GM19023 (cell line): ENCODE results near the gene PHLDA1.

Source experiments
- ATAC-seq: cut with Tn5 transposase; IDR thresholded peaks from one replicate; pipeline ENCODE4 v1.9.1; 2021; ENCODE audit warnings: mild to moderate bottlenecking, moderate library complexity; ENCODE audit not compliant: unreplicated experiment

The PHLDA1 gene

DNA sequence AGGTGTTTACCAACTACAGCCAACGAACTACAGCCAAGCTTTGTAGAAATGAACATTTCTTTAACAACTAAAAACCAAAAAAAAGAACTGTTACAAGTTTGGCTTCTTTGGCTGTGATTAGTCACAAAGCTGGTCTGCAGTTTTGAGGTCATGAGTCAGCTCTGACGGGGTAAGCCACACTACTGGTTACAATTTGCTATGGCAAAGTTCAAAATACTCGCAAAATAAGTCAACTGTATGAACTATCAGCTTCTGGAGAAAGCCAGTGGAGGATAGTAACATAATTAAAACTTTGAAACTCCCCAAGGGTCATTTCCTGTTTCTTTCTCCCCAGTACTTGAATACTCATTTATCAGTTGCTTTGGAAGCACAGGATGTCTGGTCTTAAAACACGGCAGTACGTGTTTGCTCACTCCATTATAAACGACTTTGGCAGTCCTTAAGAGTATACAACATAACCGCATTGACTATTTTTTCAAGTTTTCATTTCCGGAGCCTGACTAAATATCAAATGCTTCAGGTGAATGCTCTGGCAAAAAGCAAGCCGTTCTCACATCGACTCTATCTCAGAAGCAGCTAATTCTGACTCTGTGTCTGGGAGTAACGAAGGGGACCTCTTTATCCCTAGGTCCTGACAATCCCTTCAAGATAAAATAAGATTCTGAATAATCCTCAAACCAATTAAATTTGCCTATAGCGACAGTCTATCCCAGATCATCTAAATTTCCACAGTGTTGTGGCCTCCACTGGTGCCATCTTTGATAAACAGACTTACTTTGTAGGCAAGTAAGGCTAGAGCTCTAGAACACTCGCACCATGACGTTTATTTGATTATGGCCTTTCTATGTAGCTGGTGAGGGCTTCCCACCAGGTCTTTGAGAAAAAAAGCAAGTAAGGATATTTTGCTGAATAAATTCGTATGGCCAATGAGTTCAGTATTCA, 10.6 kb downstream of the PHLDA1 start:
- peak; percentile 57 for ATAC-seq

DNA sequence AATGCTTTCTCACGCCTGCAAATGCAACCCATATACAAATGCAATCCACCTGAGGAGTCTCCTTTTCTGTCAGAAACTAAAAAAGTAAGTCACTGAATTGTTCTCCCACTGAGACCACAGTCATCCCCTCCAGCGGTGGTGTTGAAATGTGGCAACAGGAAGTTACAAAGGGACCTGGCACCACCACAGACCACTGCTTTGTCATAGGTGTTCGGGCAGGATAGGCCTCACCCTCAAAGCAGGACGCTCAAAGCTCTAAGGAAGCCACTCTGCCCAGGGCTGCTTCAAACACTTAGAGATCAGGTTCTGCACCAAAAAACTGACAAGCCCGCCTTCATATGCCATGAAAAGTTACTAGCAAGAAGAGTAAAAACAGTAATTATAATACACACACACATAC, 11.3 kb downstream of the PHLDA1 start:
- ATAC-seq, result peak; percentile 73

DNA sequence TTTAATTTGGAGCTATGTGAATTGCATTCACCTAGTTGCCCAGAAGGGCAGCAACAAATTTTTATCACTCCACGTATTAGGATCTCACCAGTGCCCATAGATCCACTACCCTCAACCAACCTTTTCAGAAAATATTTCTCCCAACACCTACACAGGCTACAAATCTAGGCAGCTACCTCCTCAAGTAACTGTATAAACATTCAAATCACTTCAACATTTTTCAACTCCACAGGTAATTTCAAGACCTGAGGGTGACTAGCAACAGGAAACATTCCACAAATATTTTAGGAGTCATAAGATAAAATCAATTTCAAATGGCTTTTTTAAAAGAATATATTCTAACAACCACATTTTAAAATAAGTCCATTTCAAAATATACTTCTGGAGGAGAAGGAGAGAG, 12.9 kb downstream of the PHLDA1 start:
- ATAC-seq, result no peak

DNA sequence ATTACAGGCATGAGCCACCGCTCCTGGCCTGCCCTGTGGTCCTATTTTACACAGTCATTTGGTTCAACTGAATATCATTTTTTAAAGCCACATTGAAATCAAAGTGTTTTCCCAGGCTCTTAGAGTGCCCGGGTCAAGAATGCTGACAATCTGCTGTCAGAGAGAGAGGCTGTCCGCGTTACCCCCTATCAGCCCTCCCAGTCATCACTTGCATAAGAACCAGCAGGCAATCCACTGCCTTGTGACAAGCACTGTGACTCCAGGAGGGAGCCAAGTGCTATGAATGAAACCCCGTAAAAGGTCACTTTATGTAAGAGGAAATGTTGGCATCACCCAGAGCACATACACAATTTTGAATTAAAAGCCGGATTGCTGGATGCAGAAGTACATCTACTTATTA, 13.5 kb downstream of the PHLDA1 start:
- ATAC-seq, result no peak

DNA sequence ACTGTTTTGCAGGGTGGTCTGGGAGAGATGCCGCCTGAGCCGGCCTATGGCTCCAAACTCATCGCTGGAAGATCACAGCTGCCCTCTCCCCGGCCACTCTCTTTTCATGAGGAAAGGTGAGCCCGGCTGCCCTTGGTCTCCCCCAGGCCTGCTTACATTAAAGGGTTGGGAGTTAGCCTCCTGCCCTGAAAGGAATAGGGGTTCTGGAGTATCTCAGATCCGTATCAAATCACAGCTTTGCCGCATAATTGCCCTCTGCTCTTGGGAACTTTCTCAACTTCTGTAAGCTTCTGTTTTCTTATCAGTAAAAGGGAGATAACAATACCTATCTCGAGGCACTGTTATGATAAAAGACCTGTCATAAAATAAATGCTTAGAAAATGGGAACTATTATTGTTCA, 17.6 kb downstream of the PHLDA1 start:
- ATAC-seq, result no peak

DNA sequence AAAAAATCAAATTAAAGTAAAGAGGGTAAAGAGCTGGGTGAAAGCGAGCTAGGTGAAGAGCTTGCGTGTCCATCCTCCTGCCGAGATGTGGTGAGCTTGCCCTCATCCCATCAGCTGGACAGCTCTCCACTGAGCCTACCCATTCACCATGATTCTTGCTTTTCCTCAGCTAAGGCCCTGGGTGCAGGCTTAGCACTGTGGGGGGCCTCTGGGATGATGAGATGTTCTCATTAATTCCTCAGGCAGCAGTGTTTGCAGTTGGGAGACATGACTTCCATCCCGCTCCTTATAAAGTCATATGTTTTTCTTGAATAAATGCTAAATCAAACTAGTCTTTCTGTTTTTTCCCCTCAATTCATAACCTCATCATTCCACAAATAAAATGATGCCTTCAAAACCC, 18.0 kb downstream of the PHLDA1 start:
- ATAC-seq, result no peak

DNA sequence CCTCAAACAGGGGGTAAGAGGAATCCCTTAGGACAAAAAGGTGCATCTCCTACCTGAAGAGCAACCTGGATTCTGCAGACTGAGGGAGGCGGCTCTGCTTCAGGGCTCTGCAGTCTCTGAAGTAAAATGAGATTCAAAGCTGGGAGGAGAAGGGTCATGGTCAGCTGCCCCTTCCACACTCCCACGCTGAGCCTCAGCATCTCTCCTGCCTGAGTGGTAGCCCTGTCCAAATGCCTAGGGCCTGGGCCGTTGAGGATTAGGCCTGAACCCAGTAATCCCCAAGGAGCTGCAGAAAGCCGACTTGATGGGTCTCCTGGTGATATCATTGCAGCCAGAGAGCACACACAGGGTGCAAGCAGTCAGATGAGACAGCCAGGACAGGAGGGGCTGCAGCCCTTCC, 18.9 kb downstream of the PHLDA1 start:
- no peak for ATAC-seq

DNA sequence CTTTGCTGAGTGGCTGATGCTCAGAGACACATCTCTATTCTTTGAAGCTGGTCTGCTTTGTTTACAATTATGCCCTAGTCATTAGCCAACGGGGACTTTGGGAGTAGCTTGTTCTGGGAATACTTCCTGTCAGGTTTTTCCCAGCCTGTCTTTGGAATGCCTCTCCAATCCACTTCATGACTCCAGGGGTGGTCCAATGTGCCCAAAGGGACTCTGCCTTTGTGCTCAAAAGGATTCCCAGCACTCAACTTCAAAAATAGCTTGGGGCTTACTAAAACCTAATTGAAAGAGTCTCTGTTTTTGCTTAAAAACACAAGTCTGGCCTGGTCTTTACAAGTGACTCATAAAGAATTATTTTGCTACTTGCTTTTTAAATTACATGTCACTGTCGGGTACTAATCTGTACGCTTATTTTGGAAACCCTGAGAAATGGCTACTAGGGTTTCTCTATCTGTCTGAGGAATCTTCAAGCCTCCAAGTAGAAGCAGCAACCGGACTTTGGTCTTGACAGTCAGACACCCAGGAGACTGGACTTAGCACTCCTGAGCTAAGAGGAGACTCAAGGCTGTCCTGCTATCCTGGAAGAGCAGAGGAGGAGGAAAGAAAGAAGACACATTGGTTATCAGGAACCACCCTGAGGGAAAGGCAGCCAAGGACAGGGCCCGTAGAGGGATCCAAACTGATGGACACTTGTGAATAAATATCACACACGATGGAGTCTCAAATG, 20.7 kb downstream of the PHLDA1 start:
- ATAC-seq, result no peak

DNA sequence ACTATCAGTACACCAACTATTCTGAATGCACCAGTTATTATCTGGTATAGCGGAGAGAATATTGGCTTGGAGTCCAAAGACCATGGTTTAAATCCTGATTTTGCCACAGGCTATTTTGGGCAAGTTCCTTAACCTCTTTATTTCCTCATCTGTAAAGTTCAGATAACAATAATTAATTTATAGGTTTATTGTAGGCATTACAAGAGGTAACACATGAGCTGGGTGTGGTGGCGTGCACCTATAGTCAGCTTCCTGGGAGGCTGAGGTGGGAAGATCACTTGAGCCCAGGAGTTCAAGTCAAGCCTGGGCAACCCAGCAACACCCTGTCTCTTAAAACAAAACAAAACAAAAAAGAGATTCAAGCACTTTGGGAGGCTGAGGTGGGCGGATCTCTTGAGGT, 23.1 kb downstream of the PHLDA1 start:
- no peak for ATAC-seq

DNA sequence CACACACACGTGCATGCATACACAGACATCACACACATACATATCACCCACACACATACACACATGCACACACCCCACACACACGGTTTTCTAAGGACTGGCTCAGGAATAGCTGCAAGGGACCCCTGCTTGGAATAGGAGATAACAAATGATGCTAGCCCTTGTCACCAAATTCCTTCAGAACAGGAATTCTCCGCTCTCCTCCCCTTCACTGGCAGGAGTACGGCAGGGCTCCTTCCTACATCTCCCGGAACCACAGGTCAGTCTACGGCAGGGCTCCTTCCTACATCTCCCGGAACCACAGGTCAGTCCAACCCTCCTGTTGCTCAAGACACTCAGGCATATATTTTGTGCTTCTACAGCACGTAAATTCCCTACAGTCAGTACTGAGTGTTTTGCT, 23.9 kb downstream of the PHLDA1 start:
- no peak for ATAC-seq

DNA sequence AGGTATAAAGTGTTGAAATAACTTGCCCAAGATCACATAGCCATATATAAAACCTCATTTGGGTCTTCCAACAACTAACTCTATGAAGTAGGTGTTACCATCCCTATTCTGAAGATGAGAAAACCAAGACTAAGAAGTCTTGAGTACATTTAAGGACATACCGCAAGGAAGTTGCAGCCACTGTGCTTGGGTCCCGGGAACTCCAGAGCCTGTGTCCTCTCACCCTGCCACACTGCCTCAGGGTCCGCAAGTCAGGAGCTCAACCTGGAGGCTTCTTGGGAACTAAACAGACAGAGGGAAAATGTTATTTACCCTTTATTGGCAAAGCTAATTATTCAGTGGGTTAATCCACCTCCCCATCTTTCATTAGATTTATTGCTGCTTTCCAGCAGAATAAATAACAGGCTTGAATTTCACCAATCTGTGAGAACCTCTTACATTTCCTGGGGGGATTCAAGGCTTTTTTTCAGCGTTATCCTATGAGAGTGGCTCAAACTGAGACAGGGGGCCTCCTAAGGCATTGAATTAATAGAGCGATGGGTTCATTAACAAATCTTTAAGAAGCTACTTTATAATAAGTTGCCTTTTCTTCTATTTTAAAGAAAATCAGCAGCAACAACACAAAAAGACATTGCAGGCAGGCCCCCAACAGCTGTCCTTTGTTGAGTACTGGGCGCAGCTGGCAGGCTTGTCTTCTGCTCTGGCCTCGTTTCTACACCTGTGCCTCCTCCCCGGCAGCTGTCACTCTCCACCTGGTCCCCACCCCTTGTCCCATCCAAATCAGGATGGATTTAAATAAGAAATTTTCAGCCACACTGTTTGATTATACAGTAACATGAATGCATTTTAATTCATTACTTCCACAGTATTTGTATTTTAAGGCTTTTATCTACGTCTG, 25.3 kb downstream of the PHLDA1 start:
- no peak for ATAC-seq

DNA sequence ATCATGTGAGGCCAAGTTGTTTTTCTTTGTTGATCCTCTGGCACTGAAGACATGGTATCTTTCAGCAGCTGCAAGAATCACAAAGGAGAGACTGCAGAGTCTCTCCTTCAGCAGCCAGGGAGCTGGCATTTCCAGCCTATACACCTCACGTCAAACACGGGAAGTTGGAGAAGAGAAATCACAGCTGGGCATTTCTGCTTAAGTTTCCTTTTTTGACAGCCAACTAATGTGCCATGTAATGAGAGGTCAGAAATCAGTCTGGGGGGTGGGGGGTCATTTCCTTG, 28.3 kb downstream of the PHLDA1 start:
- ATAC-seq, result no peak

DNA sequence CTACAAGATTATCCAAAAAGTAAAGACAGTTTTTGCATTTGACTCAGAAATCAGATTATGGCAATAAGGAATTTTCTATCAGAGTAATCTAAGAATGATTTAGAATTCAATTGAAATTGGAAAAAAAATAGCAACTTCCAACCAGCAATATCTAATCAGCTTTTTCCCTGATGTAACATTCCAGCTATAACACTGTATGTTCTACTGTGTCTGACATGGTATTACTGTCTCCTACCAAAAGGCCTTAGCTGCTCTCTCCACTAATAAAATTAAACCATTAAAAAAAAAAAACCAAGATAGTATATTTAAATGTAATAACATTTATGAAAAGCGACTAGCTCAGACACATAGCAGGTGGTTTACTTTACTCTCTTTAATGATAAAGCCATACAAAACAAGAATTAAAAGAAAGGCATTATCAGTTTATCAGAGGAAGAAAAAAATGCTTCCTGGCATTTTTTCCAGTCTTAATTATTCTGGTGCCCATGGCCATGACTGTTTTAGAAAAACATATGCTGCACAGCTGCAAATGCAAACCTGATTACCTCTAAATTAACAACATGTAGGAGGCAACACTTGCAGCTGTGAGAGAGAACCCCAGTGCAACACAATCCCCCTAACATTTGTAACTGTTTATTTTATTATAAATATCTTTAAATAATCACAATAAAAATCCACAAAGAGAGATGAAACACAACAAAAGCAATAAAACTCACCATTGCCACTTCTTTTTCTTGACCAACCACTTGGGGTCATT, 28.8 kb downstream of the PHLDA1 start:
- ATAC-seq, result no peak

DNA sequence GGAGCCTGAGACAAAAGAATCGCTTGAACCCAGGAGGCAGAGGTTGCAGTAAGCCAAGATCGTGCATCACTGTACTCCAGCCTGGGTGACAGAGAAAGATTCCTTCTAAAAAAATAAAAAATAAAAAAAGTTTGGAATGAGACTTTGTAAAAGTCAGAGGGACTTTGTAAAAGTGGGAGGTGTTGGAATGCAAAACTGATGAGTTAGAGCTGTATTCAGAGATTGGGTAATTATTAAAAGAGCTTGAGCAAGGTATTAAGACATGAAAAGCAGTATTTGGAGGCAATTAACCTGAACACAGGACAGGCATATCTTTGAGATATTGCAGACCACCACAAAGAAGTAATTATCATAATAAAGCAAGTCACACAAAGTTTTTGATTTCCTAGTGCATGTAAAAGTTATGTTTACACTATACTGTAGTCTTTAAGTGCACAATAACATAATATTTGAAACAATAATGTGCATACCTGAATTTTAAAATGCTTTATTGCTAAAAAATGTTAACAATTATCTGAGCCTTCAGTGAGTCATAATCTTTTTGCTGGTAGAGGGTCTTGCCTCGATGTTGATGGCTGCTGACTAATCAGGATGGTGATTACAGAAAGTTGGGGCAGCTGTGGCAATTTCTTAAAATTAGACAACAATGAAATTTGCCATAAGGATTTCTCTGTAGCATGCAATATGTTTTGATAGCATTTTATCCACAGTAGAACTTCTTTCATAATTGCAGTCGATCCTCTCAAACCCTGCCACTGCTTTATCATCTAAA, 33.1 kb downstream of the PHLDA1 start:
- no peak for ATAC-seq

DNA sequence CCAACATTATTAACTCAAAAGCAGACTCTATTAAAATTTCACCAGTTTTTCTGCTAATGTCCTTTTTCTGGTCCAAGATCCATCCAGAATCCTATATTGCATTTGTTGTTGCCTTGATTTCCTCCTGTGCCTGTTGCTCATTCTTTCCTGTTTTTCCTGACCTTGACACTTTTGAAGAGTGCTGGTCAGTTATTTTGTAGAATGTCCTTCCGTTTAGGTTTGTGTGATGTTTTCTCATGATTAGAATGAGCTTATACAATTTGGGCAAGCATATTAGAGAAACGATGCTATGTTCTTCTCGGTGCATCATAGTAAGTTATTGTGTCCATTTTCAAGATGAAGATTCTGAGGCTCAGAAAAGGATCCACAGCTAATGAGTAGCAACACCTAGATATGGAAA, 33.9 kb downstream of the PHLDA1 start:
- ATAC-seq, result no peak

DNA sequence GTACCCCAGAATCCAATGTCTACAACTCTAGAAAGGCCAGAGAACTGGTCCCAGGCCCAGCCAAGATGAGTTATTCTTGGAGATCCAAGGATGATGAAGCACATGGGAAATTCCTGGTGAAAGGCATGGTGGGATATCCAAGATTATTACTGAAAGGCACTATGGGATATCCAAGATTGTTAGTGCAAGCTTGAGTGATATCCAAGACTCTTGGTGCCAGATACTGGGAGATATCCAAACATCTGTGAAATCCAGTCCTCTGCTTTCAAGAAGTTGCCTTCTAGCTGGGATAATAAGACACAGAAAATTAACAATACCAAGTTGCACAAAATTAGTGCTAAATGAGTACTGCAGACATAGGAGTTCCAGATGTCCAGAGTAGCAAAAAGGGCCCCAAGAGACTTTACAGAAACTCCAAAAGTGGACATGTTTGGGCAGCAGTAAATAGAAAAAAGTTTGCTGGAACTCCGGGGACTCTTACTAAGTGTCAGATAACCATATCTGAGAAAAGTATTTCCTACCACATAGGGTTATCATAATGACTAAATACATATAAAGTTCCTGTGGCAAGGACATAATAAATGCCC, 34.6 kb downstream of the PHLDA1 start:
- no peak for ATAC-seq

DNA sequence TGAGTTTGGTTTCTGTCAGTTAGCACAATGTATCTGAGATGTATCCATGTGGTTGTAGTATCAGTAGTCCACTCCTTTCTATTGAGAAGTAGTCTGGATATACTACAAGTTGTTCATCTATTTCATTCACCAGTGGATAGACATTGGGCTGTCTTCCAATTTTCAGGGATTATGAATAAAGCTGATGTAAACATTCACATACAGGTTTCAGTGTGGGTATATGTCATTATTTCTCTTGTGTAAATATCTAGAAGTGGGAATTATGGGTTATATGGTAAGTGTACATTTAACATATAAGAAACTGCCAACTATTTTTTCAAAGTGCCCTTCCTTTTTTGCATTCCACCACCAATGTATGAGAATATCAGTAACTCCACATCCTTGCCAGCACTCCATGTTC, 35.9 kb downstream of the PHLDA1 start:
- no peak for ATAC-seq

DNA sequence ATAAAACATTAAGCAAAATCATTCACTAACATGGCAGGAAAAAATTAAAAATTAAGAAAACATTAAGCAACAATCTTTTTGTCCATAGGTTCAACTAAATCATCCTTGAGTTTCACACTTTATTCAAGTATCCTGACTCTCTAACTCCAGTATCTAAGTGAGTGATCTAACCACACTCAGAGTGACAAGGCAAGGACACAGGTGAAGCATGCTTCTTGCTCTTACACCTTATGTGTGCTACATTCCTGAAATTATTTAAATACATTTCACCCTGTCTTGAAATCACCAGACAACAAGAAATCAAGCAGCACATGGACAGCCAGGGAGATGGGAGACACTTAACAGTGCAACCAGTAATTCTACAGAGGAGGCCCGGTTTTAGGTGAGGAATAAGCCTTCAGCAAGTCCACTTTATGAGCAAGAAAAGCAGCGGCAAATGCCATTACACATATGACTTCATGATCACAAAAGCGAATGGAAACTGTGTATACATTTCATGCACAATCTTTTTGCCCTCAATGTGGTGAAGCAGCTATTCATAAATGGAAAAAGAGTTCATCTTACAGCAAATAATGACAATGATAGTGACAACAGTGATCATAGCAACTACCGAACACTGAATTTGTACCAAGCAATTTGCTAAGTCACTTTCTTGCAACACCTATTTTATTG, 37.4 kb downstream of the PHLDA1 start:
- ATAC-seq, result no peak

DNA sequence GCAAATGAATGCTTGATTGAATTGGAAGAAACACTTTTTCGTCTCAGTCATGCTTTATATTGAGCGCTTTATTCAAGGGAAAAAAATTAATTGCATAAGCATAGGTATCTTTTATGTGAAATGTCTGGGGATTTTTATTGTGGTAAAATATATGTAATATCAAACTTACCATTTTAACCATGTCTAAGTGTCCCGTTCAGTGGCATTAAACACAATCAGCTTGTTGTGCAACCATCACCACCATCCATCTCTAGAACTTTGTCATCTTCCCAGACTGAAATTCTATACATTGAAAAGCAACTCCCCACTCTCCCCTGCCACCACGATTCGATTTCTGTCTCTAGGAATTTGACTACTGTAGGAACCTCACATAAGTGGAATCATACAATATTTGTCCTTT, 39.8 kb downstream of the PHLDA1 start:
- no peak for ATAC-seq
